G401.6 (cell line): ENCODE measurements around the gene KIAA0930.

Experiments
- FAIRE-seq: peaks from 2 replicates; lab custom pipeline; 2012; peaks lifted over from hg19 to GRCh38; lab: Jason Lieb, UNC

The KIAA0930 gene

DNA sequence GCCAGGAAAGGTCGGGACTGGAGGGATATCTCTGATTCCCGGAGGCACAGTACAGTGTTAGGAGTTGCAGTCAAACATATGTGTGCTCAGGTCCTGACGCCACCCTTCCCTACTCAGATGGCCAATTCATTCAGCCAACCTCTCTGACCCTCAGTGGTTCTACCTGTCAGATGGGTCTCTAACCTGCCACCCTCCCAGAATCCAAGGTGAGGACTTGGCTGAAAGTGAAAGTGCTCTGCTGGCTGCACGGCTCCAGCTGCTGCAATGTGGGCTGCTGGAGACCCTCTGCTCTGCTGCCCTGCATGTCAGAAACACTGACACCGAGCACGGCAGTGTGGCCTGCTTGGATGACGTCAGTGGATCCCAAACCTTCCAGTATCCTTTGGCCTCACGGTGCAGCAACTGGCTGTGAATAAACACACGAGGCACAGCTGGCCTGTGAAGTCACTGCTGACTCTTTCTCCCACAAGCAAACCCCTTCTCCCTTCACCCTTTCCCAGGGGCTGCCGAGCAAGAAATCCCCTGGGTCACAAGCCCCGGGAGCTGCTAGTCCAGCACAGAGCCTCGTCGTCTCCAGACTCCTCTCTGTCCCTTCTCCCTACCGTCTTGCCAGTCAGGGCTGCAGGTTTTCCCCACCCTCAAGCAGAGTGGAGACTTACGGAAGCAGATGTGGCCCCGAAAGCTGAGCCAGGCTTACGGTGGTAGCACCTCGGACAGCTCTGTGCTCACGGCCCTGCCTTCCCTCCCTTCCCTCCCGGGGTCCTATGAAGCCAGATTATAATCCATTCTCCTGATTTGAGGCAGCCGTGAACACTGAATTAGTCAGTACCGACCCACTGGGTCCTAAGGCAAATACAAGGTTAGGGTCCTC is 24.3 kb downstream of the KIAA0930 start:
- FAIRE-seq: no peak

DNA sequence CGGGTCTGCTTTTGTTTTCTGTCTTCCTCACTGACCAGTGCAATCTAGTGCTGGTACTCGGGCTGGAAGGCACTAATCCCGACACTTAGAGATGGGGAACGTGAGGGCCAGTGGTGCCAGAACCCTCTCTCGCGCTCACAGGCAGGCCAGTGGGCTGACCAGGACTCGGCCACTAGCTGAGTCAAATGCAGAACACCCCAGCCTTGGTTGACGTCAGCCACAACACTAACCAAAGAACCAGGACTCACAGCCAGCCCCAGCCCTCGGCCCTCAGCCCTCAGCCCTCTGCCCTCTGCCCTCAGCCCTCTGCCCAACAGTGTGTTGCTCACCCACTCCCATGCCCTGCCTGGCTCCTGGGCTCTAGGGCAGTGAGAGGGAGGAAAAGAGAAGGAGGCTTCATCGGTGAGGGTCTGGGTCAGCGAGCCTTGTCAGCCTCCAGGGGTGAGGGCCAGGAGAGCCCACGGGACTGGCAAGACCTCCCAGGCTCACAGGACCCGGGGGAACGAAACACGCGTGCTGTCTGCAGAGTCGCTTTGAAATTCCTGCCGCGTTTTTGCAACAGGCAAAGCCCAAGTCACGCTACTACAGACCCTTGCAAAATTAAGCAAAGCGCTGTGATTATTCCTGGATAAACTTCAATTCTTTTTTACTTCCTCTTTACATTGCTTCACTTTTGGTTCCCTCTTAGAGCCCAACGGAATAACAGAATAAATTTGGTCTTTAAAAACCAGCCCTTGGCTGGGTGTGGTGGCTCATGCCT is 27.5 kb downstream of the KIAA0930 start:
- FAIRE-seq: no peak

DNA sequence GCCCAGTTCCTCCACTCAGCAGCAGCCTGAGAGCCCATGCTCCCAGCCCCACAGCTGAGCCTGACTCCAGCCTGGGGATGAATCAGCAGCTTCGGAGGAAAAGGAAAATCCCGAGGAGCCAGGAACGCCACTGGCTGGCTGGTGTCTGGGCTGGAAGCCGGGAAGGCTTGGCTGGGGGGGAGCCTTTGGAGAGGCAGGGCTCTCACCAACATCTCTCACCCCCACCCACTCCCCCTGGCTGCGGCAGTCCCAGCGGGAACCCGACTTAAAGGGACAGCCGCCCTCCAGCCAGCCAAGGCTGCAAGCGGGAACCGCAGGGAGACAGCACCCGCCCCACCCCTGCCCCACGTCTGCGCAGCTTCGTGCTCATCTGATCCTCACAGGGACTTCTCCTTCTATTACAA is 28.4 kb downstream of the KIAA0930 start:
- FAIRE-seq: no peak

DNA sequence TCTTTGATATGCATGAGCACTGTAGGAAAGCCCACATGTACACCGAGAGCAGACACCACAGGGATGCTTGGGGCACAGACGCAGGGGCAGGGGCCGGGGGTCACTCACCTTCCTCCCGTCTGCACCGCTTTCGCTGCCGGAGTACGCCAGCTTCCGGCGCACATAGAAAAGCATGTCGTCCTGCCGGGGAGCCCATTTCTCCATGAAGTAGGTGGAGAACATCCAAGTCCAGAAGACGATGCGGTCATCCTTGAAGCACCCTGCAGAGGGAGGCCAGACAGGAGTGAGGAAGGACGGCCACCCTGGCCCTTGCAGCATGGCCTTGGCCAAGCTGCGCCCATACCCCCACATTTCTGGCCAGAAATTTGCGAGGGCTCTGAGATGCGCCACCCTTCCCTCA is 28.8 kb downstream of the KIAA0930 start:
- FAIRE-seq: no peak

DNA sequence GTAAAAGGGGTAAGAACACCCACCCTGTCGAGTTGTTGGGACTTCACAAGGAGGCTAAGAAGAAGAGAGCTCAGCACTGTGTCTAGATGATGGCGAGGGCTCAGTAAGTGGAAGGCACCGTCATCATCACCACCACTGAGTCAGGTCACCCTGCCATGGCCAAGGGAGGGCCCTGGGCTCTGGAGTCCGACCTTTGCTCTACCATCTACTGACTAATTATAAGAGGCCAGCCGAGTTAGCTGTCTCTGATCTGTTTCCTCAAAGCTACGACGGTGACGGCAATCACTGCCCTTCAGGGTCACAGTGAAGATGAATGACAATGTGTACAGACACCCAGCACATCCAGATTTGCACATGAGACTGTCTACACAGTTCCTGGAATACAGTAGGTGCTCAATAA is 29.3 kb downstream of the KIAA0930 start:
- FAIRE-seq: no peak

DNA sequence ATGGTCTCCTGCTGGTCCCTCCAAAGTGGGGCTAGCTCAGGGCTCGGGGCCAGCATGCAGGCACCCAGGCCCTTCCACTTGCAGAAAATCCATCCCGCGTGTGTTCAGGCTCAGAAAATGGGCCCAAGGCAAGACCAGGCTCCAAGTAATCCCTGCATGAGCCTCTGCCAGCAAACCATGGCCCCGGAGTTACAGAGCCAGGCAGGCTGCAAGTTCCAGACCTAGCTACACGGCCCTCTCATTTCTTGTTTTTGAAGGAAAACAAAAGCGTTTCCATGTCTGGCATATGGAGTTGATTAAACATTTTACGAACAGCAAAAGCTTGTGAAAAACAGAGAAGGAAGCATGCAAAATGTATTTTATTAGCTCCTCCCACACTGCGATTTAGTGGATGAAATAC is 29.7 kb downstream of the KIAA0930 start:
- FAIRE-seq: no peak

DNA sequence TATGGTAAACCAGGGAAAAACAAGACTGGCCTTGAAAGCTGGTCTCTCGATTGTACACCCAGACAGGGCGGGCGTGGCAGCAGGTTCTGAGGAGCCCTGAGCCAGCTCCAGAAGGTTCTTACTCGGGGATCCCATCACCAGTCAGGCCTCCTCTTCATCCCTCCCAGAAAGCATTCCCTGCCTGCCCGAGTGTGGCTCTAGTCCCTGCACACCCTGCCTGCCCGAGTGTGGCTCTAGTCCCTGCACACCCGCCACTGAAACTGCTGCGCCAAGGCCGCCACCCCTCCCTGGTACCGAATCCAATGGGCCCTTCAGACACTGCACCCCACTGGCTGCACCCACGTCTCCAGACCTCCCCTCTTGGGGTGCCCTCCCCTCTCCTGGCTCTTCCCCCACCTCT is 30.1 kb downstream of the KIAA0930 start:
- FAIRE-seq: no peak

DNA sequence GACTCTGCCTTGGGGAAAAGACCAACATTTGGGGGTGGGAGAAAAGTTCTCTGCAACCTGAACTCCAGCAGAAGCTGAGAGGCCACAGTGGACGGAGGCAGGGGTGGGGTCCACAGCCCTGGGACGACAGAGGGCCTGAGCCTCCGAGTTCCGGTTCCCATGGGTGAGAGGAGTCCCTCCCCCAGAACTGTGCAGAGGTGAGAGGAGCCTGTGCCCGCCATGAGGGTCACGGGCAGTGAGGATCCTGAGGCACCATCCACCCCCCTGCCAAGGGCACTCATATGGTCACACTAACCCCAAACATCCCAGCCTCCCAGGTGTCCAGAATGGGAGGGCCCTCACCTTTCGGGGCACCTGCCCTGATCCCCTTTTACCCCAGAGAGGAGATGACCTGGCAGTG is 30.5 kb downstream of the KIAA0930 start:
- no peak for FAIRE-seq

DNA sequence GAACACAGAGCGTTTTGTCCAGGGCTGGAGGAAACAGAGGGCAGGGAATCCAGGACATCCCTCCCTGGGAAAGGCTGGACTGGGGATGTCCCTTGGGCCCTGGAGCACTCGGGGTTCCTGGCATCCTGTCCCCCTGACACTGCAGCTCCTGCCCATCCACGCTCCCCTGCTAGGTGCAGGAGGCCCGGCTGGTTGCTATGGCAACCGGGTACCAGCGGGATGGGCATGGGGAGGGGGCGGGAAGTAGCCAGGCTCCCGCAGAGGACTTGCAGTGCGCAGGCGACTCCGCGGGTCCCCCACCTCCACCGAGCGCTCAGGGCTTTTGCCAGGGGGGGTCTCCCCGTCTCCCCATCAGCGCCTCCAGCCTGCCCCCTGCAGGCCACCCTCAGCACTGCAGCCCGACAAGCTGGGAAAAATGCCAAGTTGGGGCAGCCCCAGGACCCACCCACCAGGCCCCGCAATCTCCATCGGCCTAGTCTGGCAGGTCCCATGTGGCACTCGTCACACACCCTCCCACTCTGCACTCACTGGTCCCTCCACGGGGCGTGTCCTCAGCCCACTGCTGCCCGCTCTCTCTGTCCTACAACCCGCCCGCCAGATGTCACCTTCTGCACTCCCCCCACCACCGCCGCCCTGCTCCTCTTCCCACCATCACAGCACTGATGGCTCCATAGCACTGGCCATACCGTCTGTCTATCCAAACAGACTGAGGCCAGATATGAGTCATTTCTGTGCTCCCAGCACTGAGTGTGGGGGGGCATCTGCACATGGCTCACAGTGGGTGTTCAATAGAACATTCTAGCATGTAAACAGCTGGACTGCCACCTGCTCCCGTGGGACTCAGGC is 31.5 kb downstream of the KIAA0930 start:
- no peak for FAIRE-seq

DNA sequence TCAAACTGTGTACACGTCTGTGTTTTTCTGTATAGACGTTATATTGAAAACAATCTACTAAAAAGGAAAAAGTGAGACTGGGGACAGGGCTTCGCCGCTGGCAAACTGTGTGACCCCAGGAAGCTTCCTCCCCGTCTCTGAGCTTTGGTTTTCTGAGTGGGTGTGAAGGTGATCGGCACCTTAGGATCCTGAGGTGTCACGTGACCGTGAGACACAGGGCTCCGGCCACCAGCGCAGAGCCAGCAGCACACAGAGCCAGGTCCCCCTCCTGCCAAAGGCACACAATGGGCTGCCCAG is 32.0 kb downstream of the KIAA0930 start:
- no peak for FAIRE-seq

- FAIRE-seq: no peak
Observed at GRCh38 chr22:45207981-45208664, 32.6 kb downstream of the KIAA0930 start.

DNA sequence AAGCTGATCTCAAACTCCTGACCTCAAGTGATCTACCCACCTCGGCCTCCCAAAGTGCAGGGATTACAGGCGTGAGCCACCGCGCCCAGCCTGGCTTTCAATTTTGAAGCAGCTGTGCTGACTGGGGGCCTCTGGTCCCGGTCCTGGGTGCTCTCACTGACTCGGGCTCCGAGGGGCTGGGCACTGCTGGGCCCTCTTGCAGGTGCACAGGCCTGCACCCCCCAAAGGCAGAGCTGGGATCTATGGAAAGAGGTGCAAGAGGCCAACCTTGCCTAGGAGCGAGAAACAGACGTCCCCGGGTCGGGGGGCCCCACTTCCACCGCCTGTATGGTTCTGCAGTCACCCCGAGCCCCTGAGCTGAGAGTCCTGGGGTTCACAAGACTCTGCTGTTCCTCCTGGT is 33.2 kb downstream of the KIAA0930 start:
- FAIRE-seq: no peak

DNA sequence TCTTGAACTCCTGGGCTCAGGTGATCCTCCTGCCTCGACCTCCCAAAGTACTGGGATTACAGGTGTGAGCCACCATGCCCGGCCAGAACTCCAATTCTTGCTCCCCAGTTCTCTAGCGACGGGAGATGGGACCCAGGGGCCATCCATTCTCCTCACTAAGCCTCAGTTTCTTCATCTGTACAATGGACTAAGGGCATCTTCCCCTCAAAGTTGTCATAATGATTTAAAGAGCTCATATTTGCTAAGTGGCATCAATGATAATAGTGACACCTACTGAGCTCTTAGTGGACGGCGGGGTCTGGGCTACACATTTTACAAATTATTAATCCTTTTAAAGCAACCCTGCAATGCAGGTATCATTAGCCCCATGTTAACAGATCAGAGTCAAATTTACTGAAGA is 34.5 kb downstream of the KIAA0930 start:
- FAIRE-seq: no peak

GRCh38 chr22:45205276-45205925 is 35.3 kb downstream of the KIAA0930 start:
- FAIRE-seq: no peak

DNA sequence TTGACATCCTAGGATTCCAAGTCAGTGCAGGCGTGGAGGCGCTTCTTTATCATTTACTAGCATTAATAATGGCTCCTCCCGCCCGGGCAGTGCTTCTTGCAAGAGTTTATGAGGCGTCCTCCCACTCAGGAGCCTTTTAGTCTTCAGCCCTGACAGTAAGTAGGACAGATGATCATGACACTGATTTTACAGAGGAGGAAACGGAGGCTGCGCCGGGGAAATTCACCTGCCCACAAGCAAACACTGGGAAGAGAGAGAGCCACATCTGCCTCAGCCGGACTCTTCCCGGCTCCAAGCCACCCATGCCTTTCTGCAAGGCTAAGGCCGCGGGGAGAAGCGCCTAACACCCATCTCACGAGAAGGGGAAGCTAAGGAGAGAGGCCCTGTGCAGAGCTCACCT is 35.9 kb downstream of the KIAA0930 start:
- FAIRE-seq: no peak

DNA sequence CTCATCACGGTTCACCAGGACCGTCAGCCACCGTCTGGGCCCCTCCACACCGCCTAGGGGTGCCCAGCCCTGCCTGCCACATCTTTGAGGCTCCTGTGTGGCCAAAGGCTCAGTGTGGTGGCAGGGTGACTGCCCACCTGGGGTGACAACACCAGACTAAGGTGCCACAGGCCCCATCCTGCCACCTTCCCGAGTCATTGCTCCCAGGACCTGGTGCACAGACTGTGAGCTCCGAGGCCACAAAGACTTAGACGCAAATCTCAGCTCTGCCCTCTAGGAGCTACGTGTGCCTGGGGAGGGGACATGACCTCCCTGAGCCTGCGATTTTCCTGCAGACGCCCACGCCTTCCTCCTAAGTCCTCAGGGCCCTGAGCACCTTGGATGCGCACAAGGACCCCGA is 36.5 kb downstream of the KIAA0930 start:
- FAIRE-seq: no peak

GRCh38 chr22:45203150-45203951 is 37.3 kb downstream of the KIAA0930 start:
- FAIRE-seq: no peak

DNA sequence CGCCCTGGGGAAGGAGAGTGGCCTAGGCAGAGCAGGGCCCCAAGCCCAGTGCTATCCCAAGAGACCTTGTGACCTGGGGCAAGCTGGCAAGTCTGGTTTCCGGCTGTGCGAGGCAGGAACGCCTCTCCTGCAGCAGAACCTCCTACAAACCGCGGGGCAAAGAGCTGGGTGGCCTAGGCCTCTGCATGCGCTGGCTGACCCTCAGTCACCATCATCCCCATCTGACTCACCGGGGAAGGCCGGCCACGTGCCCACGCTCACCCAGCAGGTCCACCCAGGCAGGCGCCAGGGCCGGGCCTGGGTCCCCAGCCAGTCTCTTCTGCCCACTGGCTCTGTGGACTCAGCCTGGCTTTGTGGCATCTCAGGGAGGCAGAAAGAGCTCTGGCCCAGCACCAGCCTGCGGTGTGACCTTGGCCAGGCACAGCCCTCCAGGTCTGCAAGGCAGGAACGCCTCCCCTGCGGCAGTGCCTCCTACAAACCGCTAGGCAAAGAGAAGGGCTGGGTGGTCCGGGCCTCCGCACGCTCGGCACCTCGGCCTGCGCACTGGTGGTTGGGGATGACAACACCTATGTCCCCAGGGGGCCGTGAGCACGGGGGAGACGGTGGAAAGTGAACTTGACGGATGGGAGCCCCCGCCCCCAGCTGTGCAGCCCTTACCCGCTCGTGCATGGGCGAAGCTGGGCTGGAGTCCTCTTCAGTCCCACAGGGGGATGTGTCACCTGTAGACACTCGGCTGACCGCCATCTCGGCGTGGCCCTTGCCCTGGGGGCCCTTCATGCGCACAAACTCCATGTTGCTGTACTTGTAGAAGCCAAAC is 38.2 kb downstream of the KIAA0930 start:
- FAIRE-seq: no peak

DNA sequence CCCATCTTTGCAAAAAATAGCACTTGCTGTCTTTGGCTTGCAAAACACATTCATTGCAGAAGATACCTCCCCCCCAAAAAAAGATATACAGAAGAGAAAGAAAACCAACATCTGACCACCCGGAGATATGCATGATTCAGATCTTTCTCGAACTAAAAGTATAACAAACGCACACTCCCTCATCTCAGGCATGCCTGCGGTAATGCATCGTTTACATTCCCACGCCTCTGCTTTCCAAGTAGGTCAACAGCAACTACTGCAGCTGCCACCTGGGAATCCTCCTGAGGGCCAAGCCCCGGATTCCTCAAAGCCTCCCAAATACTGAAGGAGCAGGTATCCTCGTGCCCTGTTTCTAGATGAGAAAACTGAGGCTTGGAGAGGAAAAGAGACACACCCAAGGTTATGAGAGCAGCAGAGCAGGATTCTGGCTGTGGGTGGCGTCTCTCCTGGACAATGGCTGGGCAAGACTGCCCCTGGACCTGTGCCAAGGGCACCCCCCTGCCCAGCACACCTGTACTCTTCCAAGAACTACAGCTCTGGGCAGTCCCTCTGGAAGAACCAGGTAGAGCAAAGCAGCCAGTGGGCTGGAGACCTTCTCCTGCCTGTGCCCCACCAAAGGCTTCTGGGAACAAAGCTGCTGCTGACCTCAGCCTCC is 38.9 kb downstream of the KIAA0930 start:
- no peak for FAIRE-seq
